SW 1271 (cell line): Measurements from ENCODE around the gene MIDN.
"Not testable (repeated sequence)": the region's sequence is repeated elsewhere in the genome, so short reads cannot be mapped to it uniquely, and the experiment has no call there.

Source experiments
- DNase-seq, 2 experiments: peaks; one replicate each; lab custom pipeline; 2025; lab: John Stamatoyannopoulos, UW

The MIDN gene

DNA sequence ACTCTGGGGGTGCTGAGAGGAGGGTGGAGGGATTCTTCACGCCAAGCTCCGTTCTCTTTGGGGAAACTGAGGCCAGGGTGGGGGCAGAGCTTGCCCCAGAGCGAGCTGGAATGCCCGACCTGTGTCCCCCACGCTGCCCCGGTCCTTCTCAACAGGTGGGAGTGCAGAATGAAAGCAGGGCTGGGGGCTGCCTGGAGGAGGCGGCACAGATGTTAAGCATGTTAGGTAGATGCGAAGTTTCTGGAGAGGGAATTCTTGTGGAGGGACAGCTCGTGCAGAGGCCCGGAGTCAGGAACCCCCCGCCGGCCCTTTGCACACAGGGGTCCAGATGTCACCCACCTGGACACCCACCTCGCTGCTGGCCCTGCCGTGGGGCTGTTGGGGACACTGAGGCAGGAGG, 46.3 kb downstream of the MIDN start:
- DNase-seq, result no peak

DNA sequence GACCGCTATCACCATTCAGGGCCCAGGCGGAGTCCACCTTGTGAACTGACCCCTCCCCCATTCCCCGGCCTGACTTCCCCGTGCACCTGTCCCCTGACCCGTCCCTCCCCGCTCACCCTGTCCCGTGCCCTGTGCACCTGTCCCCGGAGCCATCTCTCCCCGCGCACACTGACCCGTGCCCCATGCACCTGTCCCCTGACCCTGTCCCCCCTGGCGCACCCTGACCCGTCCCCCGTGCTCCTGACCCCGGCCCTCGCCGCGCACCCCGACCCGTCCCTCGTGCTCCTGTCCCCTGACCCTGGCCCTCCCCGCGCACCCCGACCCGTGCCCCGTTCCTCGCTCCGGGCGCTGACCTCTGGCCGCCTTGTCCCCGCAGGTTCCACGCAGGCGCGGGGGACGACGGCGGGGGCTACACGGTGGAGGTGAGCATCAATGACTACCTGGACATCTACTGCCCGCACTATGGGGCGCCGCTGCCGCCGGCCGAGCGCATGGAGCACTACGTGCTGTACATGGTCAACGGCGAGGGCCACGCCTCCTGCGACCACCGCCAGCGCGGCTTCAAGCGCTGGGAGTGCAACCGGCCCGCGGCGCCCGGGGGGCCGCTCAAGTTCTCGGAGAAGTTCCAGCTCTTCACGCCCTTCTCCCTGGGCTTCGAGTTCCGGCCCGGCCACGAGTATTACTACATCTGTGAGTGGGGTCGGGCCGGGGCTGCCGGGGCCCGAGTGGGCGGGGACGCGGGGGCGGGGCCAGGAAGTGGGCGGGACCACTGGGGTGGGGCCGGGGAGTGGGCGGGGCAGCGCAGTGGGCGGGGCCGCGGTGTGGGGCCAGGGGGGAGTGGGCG, 47.0 kb downstream of the MIDN start:
- no peak for DNase-seq

DNA sequence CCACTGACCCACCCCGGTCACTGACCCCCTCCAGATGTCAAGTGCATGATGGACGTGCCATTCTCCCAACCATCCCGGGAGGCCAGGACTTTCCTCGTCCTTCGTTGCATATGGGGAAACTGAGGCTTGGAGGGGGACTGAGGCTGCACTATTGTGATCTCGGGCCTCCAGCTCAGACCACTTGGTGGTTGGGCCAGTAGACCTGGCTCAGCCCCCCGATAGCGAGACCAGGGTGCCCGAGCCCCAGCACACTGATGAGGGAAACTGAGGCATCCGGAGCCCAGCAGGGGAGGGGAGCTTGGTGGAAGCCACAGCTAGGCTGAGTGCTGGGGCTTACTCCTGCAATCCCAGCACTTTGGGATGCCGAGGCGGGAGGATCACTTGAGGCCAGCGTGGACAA, 47.7 kb downstream of the MIDN start:
- DNase-seq, result no peak

DNA sequence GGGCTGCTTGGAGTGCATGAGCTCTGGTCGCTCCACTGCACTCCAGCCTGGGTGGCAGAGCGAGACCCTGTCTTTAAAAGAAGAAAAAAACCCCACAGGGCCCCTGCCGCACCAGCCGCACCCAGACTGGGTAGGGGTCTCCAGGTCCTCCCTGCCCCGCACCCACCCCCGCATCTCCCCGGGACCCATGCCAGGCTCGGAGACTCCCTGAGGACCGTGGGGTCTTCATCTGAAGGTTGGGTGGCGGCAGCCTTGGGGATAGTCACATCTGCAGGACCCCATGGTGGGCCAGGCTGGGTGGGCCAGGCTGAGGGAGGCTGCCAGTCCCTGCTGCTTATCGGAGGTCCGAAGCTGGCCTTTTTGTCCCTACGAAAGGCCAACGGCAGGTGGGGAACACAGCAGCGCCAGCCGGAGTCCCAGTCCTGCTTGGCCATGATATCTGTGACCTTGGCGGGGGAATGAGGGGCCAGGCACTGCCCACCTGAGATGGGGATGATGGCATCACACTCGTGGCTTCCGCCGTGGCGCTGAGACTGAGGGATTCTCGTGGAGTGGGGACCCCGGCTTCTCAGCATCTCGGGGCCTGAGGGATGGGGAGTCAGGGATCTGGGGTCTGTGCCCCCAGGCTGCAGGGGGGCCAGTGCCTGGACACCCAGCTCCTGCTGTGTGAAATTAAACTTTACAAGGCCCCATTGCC, 48.3 kb downstream of the MIDN start:
- DNase-seq, result no peak

DNA sequence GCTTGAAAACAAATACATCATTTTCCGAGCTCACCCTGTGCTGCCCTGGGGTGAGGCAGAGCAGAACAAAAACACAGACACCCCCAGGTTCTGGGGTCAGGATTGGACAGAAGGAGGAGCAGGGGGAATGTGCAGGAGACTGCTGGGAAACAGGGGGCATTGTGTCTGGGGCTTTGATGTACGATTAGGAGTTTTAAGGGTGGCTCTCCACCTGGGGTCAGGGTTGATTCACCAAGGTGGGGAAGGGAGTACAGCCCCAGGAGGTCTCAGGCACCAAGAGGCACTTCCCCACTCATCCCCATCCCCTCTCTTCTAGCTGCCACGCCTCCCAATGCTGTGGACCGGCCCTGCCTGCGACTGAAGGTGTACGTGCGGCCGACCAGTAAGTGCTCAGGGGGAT, 49.9 kb downstream of the MIDN start:
- DNase-seq, result no peak

DNA sequence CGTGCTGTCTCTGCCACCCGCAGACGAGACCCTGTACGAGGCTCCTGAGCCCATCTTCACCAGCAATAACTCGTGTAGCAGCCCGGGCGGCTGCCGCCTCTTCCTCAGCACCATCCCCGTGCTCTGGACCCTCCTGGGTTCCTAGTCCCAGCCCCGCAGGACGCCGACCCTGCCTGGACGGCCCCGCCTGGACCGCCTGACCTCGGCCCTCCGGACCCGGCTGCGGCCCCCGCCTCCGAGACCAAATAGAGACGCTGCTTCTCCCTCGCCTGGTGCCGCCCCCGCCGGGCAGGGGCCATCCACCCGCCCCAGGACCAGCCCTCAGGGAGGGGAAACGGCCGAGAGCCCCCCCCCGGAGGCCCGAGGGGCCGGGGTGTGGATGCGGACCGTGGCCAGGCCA, 51.4 kb downstream of the MIDN start:
- DNase-seq, result no peak

DNA sequence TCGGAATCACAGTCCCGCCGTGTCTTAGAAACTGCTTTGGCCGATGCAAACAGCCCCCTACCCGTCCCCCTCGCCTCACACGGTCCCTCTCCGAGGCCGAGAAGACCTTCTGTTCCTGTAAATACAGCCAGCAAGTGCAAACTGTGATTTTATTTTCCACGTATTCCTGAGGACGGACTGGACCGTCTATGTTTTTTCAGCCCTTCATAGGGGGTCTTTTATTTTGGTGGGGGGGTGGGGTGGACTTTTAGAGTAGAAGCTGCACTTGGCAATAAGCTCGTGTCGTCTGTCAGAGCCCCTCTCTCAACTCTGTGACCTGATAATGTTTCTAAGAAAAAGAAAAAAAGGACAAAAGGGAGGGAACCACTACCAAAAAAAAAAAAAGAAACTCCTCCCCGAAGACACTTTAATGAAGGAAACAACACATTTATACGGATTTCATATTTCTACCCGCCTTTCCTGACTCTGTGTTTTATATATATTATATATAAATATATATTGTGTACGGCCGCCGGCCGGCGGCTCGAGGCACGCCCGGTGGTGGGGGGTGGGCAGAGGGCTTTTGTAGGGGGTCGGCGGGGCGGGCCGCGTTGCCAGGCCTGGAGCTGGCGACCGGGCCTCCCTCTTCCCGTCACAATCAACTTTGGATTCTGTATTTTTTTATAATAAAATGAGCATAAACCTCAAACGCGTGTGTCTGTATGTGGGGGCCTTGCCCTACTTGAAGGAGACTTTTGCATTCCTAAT, 52.5 kb downstream of the MIDN start:
- DNase-seq, result no peak

DNA sequence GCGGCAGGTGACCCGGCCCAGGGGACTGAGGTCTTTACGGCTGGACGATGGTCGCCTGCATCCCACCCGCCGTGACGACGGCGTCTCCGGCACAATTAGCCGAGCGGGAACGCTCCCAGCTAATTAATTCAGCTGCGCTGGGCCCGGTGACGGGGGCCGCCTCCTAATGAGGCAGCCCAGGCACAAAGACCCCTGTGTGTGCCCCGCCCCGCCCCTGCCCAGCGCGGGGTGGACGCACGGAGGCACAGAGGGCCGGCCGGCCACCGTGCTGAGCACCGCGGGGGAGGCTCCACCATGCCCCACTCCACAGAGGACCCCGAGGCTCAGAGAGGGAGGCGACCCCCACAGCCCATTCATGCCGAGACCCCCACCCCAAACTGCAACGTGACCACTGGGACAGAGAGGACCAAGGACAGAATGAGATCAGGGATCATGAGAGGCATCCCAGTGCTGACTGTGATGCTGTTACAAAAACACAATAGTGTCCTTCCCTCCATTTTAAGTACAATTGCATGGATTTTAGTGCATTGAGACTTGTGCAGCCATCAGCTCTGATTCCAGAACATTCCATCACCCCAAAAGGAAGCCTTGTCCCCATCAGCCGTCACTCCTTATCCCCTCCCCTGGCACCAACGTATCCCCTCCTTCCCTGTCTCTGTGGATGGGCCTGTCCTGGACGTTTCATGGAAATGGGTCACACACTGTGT, 54.3 kb downstream of the MIDN start:
- no peak for DNase-seq

DNA sequence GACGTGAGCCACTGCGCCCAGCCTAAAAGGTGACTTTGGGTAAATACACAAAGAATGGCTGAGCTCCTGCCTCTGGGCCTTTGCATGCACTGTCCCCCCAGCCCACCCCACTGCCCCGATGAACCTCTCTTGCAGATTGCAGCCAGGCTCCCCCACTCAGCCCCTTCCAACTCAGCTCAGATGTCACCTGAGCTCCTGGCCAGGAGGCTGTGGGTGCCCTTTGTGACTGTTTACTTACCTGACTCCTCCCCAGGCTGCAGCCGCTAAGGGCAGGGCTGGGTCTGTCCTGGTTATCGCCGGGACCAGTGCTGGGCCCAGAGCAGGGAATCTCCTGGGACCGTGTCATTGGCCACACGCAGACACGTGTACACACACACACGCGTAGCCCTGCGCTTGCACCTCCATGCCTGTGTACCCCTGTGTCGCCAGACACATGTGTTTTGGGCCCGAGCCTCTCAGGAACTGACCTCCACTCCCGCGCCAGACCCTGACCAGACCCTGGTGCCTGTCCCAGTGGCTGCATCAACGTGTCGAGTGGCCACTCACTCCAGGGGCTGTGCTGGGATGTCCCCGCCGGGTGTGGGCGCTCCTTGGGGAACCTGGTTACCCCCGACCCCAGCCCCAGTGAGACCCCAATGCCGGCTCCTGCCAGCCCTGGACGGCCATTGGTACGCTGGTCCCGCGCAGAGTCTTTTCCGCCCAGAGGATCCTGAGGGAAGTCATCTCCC, 56.0 kb downstream of the MIDN start:
- DNase-seq, result no peak

DNA sequence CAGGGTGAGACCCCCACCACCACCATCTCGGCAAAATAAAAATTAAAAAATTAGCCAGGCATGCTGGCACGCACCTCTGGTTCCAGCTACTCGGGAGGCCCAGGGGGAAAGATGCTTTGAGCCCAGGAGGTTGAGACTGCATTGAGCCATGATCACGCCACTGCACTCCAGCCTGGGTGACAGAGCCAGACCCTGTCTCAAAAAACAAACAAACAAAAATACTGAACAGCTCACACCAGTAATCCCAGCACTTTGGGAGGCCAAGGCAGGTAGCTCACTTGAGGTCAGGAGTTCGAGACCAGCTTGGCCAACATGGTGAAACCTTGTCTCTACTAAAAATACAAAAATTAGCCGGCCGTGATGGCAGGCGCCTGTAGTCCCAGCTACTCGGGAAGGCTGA, 57.0 kb downstream of the MIDN start:
- not testable (repeated sequence) for DNase-seq

DNA sequence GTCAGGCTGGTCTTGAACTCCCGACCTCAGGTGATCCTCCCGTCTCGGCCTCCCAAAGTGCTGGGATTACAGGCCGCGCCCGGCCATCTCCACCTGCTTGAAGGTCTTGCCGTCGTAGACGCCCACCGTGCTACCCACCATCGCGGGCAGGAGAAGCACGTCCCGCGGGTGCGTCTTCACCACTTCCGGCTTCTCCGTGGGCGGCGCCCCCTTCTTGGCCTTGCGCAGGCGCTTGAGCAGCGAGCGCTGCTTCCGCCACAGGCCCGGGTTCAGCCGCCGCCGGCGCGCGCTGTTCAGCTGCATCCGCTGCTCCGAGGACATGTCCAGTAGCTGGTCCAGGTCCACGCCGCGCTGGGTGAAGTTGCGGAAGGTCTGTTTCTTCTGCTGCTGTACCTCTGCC, 58.9 kb downstream of the MIDN start:
- DNase-seq, result no peak

DNA sequence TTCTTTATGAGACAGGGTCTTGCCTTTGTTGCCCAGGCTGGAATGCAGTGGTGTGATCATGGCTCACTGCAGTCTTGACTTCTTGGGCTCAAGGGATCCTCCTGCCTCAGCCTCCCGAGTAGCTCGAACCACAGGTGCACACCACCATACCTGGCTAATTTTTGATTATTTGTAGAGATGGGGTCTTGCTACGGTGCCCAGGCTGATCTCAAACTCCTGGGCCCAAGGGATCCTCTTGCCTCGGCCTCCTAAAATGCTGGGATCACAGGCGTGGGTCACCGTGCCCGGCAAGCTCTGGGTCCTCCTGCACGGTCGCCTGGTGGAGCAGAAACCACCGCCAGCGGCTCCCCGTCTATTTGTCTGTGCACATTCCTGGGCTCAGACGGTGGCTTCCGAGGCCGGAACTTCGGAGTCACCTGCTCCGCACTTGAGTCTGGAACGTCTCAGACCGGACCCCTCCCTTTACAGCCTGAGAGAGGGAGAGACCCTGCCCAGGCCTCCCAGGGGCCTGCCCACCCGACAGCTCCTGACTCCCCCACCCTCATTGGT, 59.4 kb downstream of the MIDN start:
- DNase-seq, result no peak

DNA sequence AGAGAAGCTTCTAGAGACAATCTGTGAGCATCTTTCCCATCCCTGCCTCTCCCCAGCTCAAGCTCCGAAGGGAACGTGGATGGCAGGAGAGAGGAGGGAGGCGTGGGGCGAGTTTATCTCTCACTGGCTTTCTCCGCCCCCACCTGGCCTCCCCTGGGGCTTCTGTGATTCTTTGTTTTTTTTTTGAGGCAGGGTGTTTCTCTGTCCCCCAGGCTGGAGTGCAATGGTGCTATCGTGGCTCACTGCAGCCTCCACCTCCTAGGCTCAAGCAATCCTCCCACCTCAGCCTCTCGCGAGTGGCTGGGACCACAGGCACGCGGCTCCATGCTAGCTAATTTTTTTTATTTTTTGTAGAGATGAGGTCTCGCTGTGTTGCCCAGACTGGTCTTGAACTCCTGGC, 60.3 kb downstream of the MIDN start:
- no peak for DNase-seq
